ENCODE measurements around the gene NRG3.

NRG3 gene

GRCh38 chr10:82397854-82398253, 522.9 kb downstream of the NRG3 start:
- Histone ChIP-seq H3K27me3 (replicated peaks; ENCODE audit: control insufficient read depth, insufficient read depth, low read length, poor library complexity, severe bottlenecking) (no peaks in the 10 kb centered on the region), H3K9me3 (ENCODE audit: control insufficient read depth, low read length) (no peaks in the 10 kb centered on the region), H3K36me3 (ENCODE audit: control insufficient read depth, insufficient read depth, low read length) (no peaks in the 10 kb centered on the region), H3K27ac (ENCODE audit: insufficient read depth, low read length, poor library complexity, severe bottlenecking) (no peak overlapping the region), H3K4me3 (ENCODE audit: insufficient read depth, low read depth, low read length, poor library complexity, severe bottlenecking) (no peak overlapping the region), H3K4me1 (ENCODE audit: control insufficient read depth, insufficient read depth, low read length, poor library complexity, severe bottlenecking) (no peaks in the 10 kb centered on the region)
- no peak for DNase-seq

GRCh38 chr10:82399850-82400249, 524.9 kb downstream of the NRG3 start:
- H3K27ac ChIP-seq (ENCODE audit: insufficient read depth, low read length, poor library complexity, severe bottlenecking) = no peak overlapping the region
- DNase-seq = no peak

GRCh38 chr10:82400841-82401240, 525.8 kb downstream of the NRG3 start:
- Histone ChIP-seq H3K27ac (ENCODE audit: insufficient read depth, low read length, poor library complexity, severe bottlenecking) (no peak overlapping the region), H3K36me3 (ENCODE audit: control insufficient read depth, insufficient read depth, low read length) (no peaks in the 10 kb centered on the region), H3K4me1 (ENCODE audit: control insufficient read depth, insufficient read depth, low read length, poor library complexity, severe bottlenecking) (no peaks in the 10 kb centered on the region), H3K9me3 (ENCODE audit: control insufficient read depth, low read length) (no peaks in the 10 kb centered on the region), H3K4me3 (ENCODE audit: insufficient read depth, low read depth, low read length, poor library complexity, severe bottlenecking) (no peak overlapping the region), H3K27me3 (replicated peaks; ENCODE audit: control insufficient read depth, insufficient read depth, low read length, poor library complexity, severe bottlenecking) (no peaks in the 10 kb centered on the region)
- DNase-seq = no peak

More at GRCh38 chr10:82399850-82400249, 524.9 kb downstream of the NRG3 start:
- Histone ChIP-seq H3K4me3 (ENCODE audit: insufficient read depth, low read depth, low read length, poor library complexity, severe bottlenecking) (no peak overlapping the region), H3K36me3 (ENCODE audit: control insufficient read depth, insufficient read depth, low read length) (no peaks in the 10 kb centered on the region), H3K9me3 (ENCODE audit: control insufficient read depth, low read length) (no peaks in the 10 kb centered on the region), H3K4me1 (ENCODE audit: control insufficient read depth, insufficient read depth, low read length, poor library complexity, severe bottlenecking) (no peaks in the 10 kb centered on the region), H3K27me3 (replicated peaks; ENCODE audit: control insufficient read depth, insufficient read depth, low read length, poor library complexity, severe bottlenecking) (no peaks in the 10 kb centered on the region)

GRCh38 chr10:82402906-82403401, 528.0 kb downstream of the NRG3 start:
- H3K4me3 ChIP-seq (ENCODE audit: insufficient read depth, low read depth, low read length, poor library complexity, severe bottlenecking) = no peak overlapping the region
- no peaks in the 10 kb centered on the region for H3K4me1 ChIP-seq (ENCODE audit: control insufficient read depth, insufficient read depth, low read length, poor library complexity, severe bottlenecking)
- H3K9me3 ChIP-seq (ENCODE audit: control insufficient read depth, low read length) = no peaks in the 10 kb centered on the region
- H3K27ac ChIP-seq (ENCODE audit: insufficient read depth, low read length, poor library complexity, severe bottlenecking) = no peak overlapping the region
- H3K27me3 ChIP-seq (replicated peaks; ENCODE audit: control insufficient read depth, insufficient read depth, low read length, poor library complexity, severe bottlenecking) = no peaks in the 10 kb centered on the region
- no peaks in the 10 kb centered on the region for H3K36me3 ChIP-seq (ENCODE audit: control insufficient read depth, insufficient read depth, low read length)
- DNase-seq = no peak

GRCh38 chr10:82409671-82410070, 534.7 kb downstream of the NRG3 start:
- H3K4me3 ChIP-seq (ENCODE audit: insufficient read depth, low read depth, low read length, poor library complexity, severe bottlenecking) = no peak overlapping the region
- H3K9me3 ChIP-seq (ENCODE audit: control insufficient read depth, low read length) = no peaks in the 10 kb centered on the region
- no peaks in the 10 kb centered on the region for H3K4me1 ChIP-seq (ENCODE audit: control insufficient read depth, insufficient read depth, low read length, poor library complexity, severe bottlenecking)
- DNase-seq = no peak
- no peaks in the 10 kb centered on the region for H3K27me3 ChIP-seq (replicated peaks; ENCODE audit: control insufficient read depth, insufficient read depth, low read length, poor library complexity, severe bottlenecking)
- no peaks in the 10 kb centered on the region for H3K36me3 ChIP-seq (ENCODE audit: control insufficient read depth, insufficient read depth, low read length)
- H3K27ac ChIP-seq (ENCODE audit: insufficient read depth, low read length, poor library complexity, severe bottlenecking) = no peak overlapping the region

GRCh38 chr10:82411416-82411815, 536.4 kb downstream of the NRG3 start:
- Histone ChIP-seq H3K27me3 (replicated peaks; ENCODE audit: control insufficient read depth, insufficient read depth, low read length, poor library complexity, severe bottlenecking) (no peaks in the 10 kb centered on the region), H3K36me3 (ENCODE audit: control insufficient read depth, insufficient read depth, low read length) (no peaks in the 10 kb centered on the region), H3K9me3 (ENCODE audit: control insufficient read depth, low read length) (no peaks in the 10 kb centered on the region), H3K4me3 (ENCODE audit: insufficient read depth, low read depth, low read length, poor library complexity, severe bottlenecking) (no peak overlapping the region), H3K4me1 (ENCODE audit: control insufficient read depth, insufficient read depth, low read length, poor library complexity, severe bottlenecking) (no peaks in the 10 kb centered on the region), H3K27ac (ENCODE audit: insufficient read depth, low read length, poor library complexity, severe bottlenecking) (no peak overlapping the region)
- no peak for DNase-seq

GRCh38 chr10:82420001-82420400, 545.0 kb downstream of the NRG3 start:
- no peak overlapping the region for H3K4me3 ChIP-seq (ENCODE audit: insufficient read depth, low read depth, low read length, poor library complexity, severe bottlenecking)
- H3K36me3 ChIP-seq (ENCODE audit: control insufficient read depth, insufficient read depth, low read length) = no peaks in the 10 kb centered on the region
- DNase-seq = no peak
- no peak overlapping the region for H3K27ac ChIP-seq (ENCODE audit: insufficient read depth, low read length, poor library complexity, severe bottlenecking)
- H3K4me1 ChIP-seq (ENCODE audit: control insufficient read depth, insufficient read depth, low read length, poor library complexity, severe bottlenecking) = no peaks in the 10 kb centered on the region
- no peaks in the 10 kb centered on the region for H3K9me3 ChIP-seq (ENCODE audit: control insufficient read depth, low read length)
- no peaks in the 10 kb centered on the region for H3K27me3 ChIP-seq (replicated peaks; ENCODE audit: control insufficient read depth, insufficient read depth, low read length, poor library complexity, severe bottlenecking)

- DNase-seq = no peak
- Histone ChIP-seq H3K36me3 (ENCODE audit: control insufficient read depth, insufficient read depth, low read length) (no peaks in the 10 kb centered on the region), H3K27ac (ENCODE audit: insufficient read depth, low read length, poor library complexity, severe bottlenecking) (no peak overlapping the region), H3K27me3 (replicated peaks; ENCODE audit: control insufficient read depth, insufficient read depth, low read length, poor library complexity, severe bottlenecking) (no peaks in the 10 kb centered on the region), H3K4me1 (ENCODE audit: control insufficient read depth, insufficient read depth, low read length, poor library complexity, severe bottlenecking) (no peaks in the 10 kb centered on the region), H3K4me3 (ENCODE audit: insufficient read depth, low read depth, low read length, poor library complexity, severe bottlenecking) (no peak overlapping the region), H3K9me3 (ENCODE audit: control insufficient read depth, low read length) (no peaks in the 10 kb centered on the region)
These were observed 554.3 kb downstream of the NRG3 start for GRCh38 chr10:82429302-82429701.

GRCh38 chr10:82438277-82438676, 563.3 kb downstream of the NRG3 start:
- DNase-seq = no peak

GRCh38 chr10:82440775-82441174, 565.8 kb downstream of the NRG3 start:
- Histone ChIP-seq H3K9me3 (ENCODE audit: control insufficient read depth, low read length) (no peaks in the 10 kb centered on the region), H3K27ac (ENCODE audit: insufficient read depth, low read length, poor library complexity, severe bottlenecking) (no peak overlapping the region), H3K27me3 (replicated peaks; ENCODE audit: control insufficient read depth, insufficient read depth, low read length, poor library complexity, severe bottlenecking) (no peaks in the 10 kb centered on the region), H3K36me3 (ENCODE audit: control insufficient read depth, insufficient read depth, low read length) (no peaks in the 10 kb centered on the region), H3K4me3 (ENCODE audit: insufficient read depth, low read depth, low read length, poor library complexity, severe bottlenecking) (no peak overlapping the region), H3K4me1 (ENCODE audit: control insufficient read depth, insufficient read depth, low read length, poor library complexity, severe bottlenecking) (no peaks in the 10 kb centered on the region)
- DNase-seq = no peak

More at GRCh38 chr10:82438277-82438676, 563.3 kb downstream of the NRG3 start:
- H3K27ac ChIP-seq (ENCODE audit: insufficient read depth, low read length, poor library complexity, severe bottlenecking) = no peak overlapping the region
- H3K36me3 ChIP-seq (ENCODE audit: control insufficient read depth, insufficient read depth, low read length) = no peaks in the 10 kb centered on the region
- no peaks in the 10 kb centered on the region for H3K27me3 ChIP-seq (replicated peaks; ENCODE audit: control insufficient read depth, insufficient read depth, low read length, poor library complexity, severe bottlenecking)
- H3K4me1 ChIP-seq (ENCODE audit: control insufficient read depth, insufficient read depth, low read length, poor library complexity, severe bottlenecking) = no peaks in the 10 kb centered on the region
- H3K4me3 ChIP-seq (ENCODE audit: insufficient read depth, low read depth, low read length, poor library complexity, severe bottlenecking) = no peak overlapping the region
- no peaks in the 10 kb centered on the region for H3K9me3 ChIP-seq (ENCODE audit: control insufficient read depth, low read length)
